NB4 (cell line): ENCODE data around the gene SLCO2A1.

Experiments used
- DNase-seq: peaks from one replicate; pipeline ENCODE4 v3.0.0; 2010; ENCODE audit warnings: low read depth
- H3K4me3 ChIP-seq: one replicate; pipeline ENCODE4 v1.5.1; 2011; ENCODE audit warnings: mild to moderate bottlenecking, low read depth, low read length, moderate library complexity
- MYC ChIP-seq: IDR thresholded peaks from 2 replicates; pipeline ENCODE4 v1.6.1; 2011; ENCODE audit warnings: low read depth, low read length
- POLR2A ChIP-seq: IDR thresholded peaks from 2 replicates; pipeline ENCODE4 v1.6.1; 2011; ENCODE audit warnings: mild to moderate bottlenecking; ENCODE audit not compliant: insufficient read length; ENCODE audit errors: extremely low read depth
- TF ChIP-seq, protein P1 (sequence below): IDR thresholded peaks from 2 replicates; pipeline ENCODE4 v1.6.1; 2011; ENCODE audit warnings: low read depth, low read length
- TF ChIP-seq, protein P2 (sequence below): IDR thresholded peaks from one replicate; pipeline ENCODE4 v1.5.1; 2012; ENCODE audit warnings: low read depth, low read length

The SLCO2A1 gene

DNA sequence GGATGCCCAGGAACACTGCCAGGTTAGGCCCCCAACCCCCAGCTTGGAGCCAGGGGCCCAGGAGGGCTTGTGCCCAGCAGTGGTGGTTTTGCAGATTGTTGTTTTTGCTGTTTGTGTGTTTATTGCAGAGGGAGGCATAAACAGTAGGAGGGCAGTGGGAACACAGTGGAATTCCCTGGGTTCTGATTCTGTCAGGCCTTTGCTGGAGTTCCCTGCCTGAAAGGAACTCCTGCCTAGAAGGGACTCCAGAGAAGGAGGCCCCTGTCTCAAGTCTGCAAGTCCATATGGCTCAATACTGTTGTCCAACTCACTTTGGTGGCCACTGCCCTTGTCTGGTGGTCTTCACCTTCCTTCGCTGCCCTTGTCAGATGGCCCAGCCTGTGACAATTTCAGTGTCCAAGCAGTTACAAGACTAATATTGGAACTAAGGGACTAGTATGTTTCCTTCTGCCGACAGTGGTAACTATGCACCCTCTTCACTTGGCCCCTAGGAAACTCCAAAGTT, 86.6 kb downstream of the SLCO2A1 start:
- TF ChIP-seq, protein P1, sequence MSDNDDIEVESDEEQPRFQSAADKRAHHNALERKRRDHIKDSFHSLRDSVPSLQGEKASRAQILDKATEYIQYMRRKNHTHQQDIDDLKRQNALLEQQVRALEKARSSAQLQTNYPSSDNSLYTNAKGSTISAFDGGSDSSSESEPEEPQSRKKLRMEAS = no peak
- TF ChIP-seq POLR2A (no peak), MYC (no peak)
- TF ChIP-seq, protein P2, sequence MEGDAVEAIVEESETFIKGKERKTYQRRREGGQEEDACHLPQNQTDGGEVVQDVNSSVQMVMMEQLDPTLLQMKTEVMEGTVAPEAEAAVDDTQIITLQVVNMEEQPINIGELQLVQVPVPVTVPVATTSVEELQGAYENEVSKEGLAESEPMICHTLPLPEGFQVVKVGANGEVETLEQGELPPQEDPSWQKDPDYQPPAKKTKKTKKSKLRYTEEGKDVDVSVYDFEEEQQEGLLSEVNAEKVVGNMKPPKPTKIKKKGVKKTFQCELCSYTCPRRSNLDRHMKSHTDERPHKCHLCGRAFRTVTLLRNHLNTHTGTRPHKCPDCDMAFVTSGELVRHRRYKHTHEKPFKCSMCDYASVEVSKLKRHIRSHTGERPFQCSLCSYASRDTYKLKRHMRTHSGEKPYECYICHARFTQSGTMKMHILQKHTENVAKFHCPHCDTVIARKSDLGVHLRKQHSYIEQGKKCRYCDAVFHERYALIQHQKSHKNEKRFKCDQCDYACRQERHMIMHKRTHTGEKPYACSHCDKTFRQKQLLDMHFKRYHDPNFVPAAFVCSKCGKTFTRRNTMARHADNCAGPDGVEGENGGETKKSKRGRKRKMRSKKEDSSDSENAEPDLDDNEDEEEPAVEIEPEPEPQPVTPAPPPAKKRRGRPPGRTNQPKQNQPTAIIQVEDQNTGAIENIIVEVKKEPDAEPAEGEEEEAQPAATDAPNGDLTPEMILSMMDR = no peak
- DNase-seq = no peak
- H3K4me3 ChIP-seq = no peak overlapping the region

DNA sequence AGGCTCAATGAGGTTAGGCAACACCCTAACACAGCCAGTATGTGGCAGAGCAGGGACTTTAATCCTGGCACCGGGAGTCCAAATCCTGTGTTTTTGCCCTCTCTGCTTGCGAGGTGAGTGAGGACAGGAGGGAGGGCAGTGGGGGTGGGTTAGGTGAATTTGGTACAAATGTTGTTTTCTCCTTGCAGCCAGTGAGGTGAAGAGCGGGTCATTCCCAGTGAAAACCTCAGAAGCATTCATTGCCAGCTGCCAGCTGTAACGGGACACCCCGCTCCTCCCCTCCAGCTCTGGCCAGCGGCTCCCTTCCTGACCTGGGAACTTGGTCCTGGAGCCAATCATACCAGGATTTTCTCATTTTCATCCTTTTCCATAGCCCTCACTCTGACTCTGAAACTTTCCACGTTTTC, 88.3 kb downstream of the SLCO2A1 start:
- no peak overlapping the region for H3K4me3 ChIP-seq
- DNase-seq = no peak
- TF ChIP-seq MYC = no peak
- TF ChIP-seq POLR2A = no peak
- TF ChIP-seq, protein P2 = no peak
- TF ChIP-seq, protein P1 = no peak

DNA sequence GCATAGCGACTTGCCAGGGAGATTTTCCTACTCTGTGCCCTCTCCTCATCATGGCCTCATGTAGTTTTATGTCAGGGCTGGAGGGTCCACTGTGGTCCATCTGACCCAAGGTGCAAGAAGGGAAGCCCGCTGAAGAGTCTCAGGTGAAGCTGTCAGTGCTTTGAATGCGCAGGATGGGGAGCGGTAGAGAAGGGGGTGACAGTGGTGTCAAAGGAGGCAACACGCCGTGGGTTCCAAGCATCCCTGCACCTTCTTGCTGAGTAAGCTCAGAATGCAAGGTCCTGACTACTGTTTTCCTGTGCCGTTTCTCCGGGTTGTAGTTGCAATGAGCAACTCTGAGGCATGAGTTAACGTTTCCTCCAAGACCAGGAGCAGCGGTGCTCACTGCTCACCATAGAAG, 89.2 kb downstream of the SLCO2A1 start:
- DNase-seq = no peak
- TF ChIP-seq, protein P2 = no peak
- TF ChIP-seq, protein P1 = no peak
- TF ChIP-seq POLR2A (no peak), MYC (no peak)
- no peak overlapping the region for H3K4me3 ChIP-seq

DNA sequence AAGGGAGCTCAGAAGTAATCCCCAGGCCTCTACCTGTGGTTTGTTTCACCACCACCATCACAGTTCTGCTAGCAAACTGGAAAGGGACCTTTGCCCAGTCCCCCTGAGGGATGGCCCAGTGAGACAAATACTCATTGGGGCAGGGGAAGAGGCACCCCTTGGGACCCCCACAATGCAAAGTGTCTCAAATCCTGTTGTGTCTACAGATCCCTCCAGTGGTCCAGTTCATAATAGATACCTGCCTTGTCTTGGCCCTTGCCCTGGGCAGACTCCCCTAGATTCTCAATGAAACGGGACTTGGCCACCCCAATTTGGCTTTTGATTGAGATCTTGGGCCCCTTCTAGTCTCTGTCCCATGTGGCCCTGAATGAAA, 90.3 kb downstream of the SLCO2A1 start:
- DNase-seq = no peak
- H3K4me3 ChIP-seq = no peak overlapping the region
- TF ChIP-seq MYC (no peak), POLR2A (no peak)
- TF ChIP-seq, protein P2 = no peak
- TF ChIP-seq, protein P1 = no peak

DNA sequence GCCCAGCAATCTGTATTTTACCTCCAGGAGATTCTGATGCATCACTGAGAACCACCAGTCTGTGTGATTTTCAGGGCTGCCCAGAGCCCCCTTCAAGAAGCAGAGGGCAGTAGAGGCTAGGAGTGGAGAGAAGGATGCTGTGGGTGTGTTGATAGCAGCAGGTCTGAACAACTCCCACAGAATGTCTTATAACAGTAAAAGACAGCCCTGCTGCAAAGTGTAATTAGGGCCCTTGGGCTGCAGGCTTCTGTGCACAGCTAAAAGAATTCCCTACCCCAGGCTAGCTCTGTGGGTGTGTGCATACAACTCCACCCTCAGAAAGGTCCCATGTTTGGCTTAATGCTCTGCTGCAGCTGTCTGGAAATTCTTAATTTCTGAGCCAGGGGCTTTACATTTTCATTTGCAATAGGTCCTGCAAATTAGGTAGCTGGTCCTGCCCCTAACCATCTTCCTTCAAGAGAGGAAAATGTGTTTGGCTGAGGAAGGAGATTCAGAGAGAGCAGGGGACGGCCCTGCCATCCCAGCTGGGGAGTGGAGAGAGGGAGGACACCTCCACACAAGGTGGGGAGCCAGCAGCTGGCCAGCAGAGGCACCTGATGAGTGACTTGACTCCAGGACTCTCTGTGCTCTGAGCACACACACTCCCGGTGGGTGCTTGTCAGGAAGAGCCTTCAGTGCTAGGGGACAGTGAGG, 90.8 kb downstream of the SLCO2A1 start:
- peak; percentile 55 for DNase-seq
- no peak overlapping the region for H3K4me3 ChIP-seq
- no peak for TF ChIP-seq MYC
- no peak for TF ChIP-seq POLR2A
- TF ChIP-seq, protein P1 = no peak
- TF ChIP-seq, protein P2 = no peak
